CD4-positive, alpha-beta T cell treated with Interleukin-10 for 1 hour (primary cell): ENCODE measurements around the gene ACTA2.

Source experiments
- DNase-seq: peaks from one replicate; pipeline ENCODE4 v3.0.0-alpha.2; 2020

ACTA2 gene

GRCh38 chr10:88889559-88890337 lies 62.8 kb downstream of the ACTA2 start:
- no peak for DNase-seq

GRCh38 chr10:88888810-88889445 lies 63.6 kb downstream of the ACTA2 start:
- DNase-seq, result no peak

GRCh38 chr10:88886557-88886956 lies 66.0 kb downstream of the ACTA2 start:
- no peak for DNase-seq
